Body of pancreas (tissue), 4 donors: Measurements from ENCODE around the gene KBTBD13.

ENCODE experiments used
- POLR2A ChIP-seq, 3 donors: fragments of 450-650 bp; IDR thresholded peaks; one replicate each; pipeline ENCODE4 v1.6.1; 2016; ENCODE audit warnings: antibody characterized with exemption in 3 of 3, mild to moderate bottlenecking in 2 of 3
- TF ChIP-seq, protein P1 (sequence below), 7 experiments: fragments of 450-650 bp in 4 of 7; fragments of 200-600 bp in 3 of 7; sonication (generic) in 3 of 7; IDR thresholded peaks; one replicate each; pipeline ENCODE4 v1.5.1; 2016 to 2019; ENCODE audit warnings: antibody characterized with exemption in 7 of 7

DNA sequence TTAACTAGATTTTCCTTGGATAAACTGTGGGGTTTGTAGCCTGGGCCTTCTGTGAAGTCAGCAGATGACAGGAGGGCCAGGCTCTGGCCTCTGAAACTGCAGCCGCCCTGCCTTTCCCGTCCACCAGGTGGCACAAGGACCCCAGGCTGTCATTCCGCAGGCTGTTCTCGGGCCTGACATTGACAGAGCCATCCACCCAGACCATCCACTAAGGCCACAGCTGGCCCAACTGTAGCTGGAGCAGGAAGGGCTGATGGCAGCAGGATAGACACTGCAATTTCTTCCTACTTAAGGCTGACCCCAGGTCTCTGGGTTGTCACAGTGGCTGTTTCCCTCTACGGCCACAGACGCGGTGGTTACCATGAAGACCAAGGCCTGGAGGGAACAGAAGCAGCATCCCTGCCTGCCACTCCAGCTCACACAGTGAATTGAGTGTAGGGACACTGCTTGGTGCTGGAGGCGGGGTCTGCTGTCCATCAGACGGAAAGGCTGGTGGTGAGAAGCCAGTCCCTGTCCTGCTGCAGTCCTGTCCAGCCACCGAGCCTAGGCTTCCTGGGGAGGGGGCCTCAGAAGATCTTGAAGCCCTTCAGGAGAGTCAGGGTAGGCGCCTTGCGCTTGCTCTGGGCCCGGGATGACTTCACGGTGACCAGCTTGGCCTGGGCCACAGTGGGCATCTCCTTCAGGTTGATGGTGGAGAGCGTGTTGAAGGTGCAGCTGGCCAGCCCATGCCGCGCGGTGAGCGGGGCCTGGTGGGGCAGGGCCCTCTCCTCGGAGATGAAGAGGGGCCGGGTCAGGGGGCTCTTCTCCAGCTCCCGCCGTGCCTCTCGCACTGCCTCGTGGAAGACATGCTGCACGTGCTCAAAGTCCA lies 22.0 kb upstream of the KBTBD13 start:
- TF ChIP-seq, protein P1, sequence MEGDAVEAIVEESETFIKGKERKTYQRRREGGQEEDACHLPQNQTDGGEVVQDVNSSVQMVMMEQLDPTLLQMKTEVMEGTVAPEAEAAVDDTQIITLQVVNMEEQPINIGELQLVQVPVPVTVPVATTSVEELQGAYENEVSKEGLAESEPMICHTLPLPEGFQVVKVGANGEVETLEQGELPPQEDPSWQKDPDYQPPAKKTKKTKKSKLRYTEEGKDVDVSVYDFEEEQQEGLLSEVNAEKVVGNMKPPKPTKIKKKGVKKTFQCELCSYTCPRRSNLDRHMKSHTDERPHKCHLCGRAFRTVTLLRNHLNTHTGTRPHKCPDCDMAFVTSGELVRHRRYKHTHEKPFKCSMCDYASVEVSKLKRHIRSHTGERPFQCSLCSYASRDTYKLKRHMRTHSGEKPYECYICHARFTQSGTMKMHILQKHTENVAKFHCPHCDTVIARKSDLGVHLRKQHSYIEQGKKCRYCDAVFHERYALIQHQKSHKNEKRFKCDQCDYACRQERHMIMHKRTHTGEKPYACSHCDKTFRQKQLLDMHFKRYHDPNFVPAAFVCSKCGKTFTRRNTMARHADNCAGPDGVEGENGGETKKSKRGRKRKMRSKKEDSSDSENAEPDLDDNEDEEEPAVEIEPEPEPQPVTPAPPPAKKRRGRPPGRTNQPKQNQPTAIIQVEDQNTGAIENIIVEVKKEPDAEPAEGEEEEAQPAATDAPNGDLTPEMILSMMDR (IDR thresholded peaks at IDR 0.05), result peak; percentile 74 to 93 (median 85)
- no peak for TF ChIP-seq POLR2A (IDR thresholded peaks at IDR 0.05)
